GM23338 (cell line): ENCODE measurements around the gene COMMD8. TPM values are rescaled to one million over a fixed set of nuclear protein-coding genes. Genes with fewer than 3 reads are reported as not detected.

Experiments used
- ATAC-seq: fragments of 200-7000 bp; cut with Tn5 transposase; 3 replicates; pipeline ENCODE4 v1.9.1; 2020
- DNase-seq: peaks from one replicate; pipeline ENCODE4 v3.0.0-alpha.2; 2015; ENCODE audit warnings: low spot score
- H2AFZ ChIP-seq: fragments of 200-600 bp; sonication (generic); 2 replicates; pipeline ENCODE4 v1.8.0; 2016; ENCODE audit warnings: antibody characterized with exemption, mild to moderate bottlenecking, moderate library complexity
- H3F3A ChIP-seq: fragments of 200-600 bp; sonication (generic); replicated peaks from 2 replicates; pipeline ENCODE4 v1.8.0; 2017; ENCODE audit warnings: antibody characterized with exemption, mixed run types, low read depth
- H3K27ac ChIP-seq: fragments of 200-600 bp; sonication (generic); 2 replicates; pipeline ENCODE4 v1.6.1; 2016; ENCODE audit warnings: low read depth
- H3K27me3 ChIP-seq: fragments of 200-600 bp; sonication (generic); 2 replicates; pipeline ENCODE4 v1.8.0; 2016; ENCODE audit warnings: mild to moderate bottlenecking, mixed run types, moderate library complexity; ENCODE audit not compliant: insufficient read depth
- H3K36me3 ChIP-seq: fragments of 200-600 bp; sonication (generic); 2 replicates; pipeline ENCODE4 v1.8.0; 2016; ENCODE audit warnings: mild to moderate bottlenecking; ENCODE audit not compliant: insufficient read depth
- H3K4me1 ChIP-seq: fragments of 200-600 bp; sonication (generic); 2 replicates; pipeline ENCODE4 v1.8.0; 2016; ENCODE audit warnings: mild to moderate bottlenecking, moderate library complexity; ENCODE audit not compliant: insufficient read depth
- H3K4me2 ChIP-seq: fragments of 200-600 bp; sonication (generic); 2 replicates; pipeline ENCODE4 v1.7.1; 2017; ENCODE audit warnings: mixed run types
- H3K4me3 ChIP-seq: fragments of 200-600 bp; sonication (generic); 2 replicates; pipeline ENCODE4 v1.6.1; 2016; ENCODE audit warnings: mixed run types
- H3K79me2 ChIP-seq: fragments of 200-600 bp; sonication (generic); replicated peaks from 2 replicates; pipeline ENCODE4 v1.8.0; 2017; ENCODE audit warnings: mild to moderate bottlenecking; ENCODE audit not compliant: insufficient read depth
- H3K9me2 ChIP-seq: fragments of 200-600 bp; sonication (generic); 2 replicates; pipeline ENCODE4 v1.8.0; 2017; ENCODE audit not compliant: insufficient read depth
- H4K20me1 ChIP-seq: fragments of 200-600 bp; sonication (generic); replicated peaks from 2 replicates; pipeline ENCODE4 v1.8.0; 2017; ENCODE audit warnings: mild to moderate bottlenecking; ENCODE audit not compliant: insufficient read depth
- H3K27ac Mint-ChIP-seq: 2 replicates; pipeline ENCODE4 v1.8.0; 2020; ENCODE audit warnings: inconsistent platforms, mild to moderate bottlenecking, moderate library complexity, mixed read lengths
- H3K27me3 Mint-ChIP-seq: 3 replicates; pipeline ENCODE4 v1.8.0; 2022; ENCODE audit warnings: low read depth, mild to moderate bottlenecking, moderate library complexity, mixed read lengths, inconsistent platforms; ENCODE audit not compliant: insufficient read depth, poor library complexity
- H3K36me3 Mint-ChIP-seq: 3 replicates; pipeline ENCODE4 v1.8.0; 2021; ENCODE audit warnings: low read depth, mild to moderate bottlenecking, inconsistent platforms, moderate library complexity, mixed read lengths
- H3K4me1 Mint-ChIP-seq: 3 replicates; pipeline ENCODE4 v1.8.0; 2020; ENCODE audit warnings: mild to moderate bottlenecking, inconsistent platforms, mixed read lengths
- H3K4me3 Mint-ChIP-seq: 3 replicates; pipeline ENCODE4 v1.8.0; 2021; ENCODE audit warnings: moderate library complexity, mild to moderate bottlenecking, inconsistent platforms, mixed read lengths
- H3K9me3 Mint-ChIP-seq: 3 replicates; pipeline ENCODE4 v1.8.0; 2020; ENCODE audit warnings: moderate library complexity, mild to moderate bottlenecking, inconsistent platforms, mixed read lengths
- CREB1 ChIP-seq: fragments of 250-450 bp; sonication (Bioruptor Pico); IDR thresholded peaks from 2 replicates; pipeline ENCODE4 v1.5.0; 2020; ENCODE audit warnings: low read depth, mild to moderate bottlenecking, moderate library complexity
- CTCF ChIP-seq, 2 experiments: fragments of 200-600 bp in 1 of 2; sonication (generic) in 1 of 2; conservative IDR thresholded peaks; 2 replicates each; pipeline versions ENCODE4 v1.5.1 to v1.6.1; 2016 to 2017; ENCODE audit warnings: antibody characterized with exemption in 2 of 2, low read depth in 2 of 2, mild to moderate bottlenecking in 2 of 2, moderate library complexity in 1 of 2
- ETS1 ChIP-seq: IDR thresholded peaks from 2 replicates; pipeline ENCODE4 v1.6.1; 2016; ENCODE audit warnings: antibody characterized with exemption
- EZH2 ChIP-seq: fragments of 200-600 bp; sonication (generic); IDR thresholded peaks from one replicate; pipeline ENCODE4 v1.8.0; 2017; ENCODE audit warnings: antibody characterized with exemption, mild to moderate bottlenecking, low read depth; ENCODE audit not compliant: unreplicated experiment
- EZH2phosphoT487 ChIP-seq: fragments of 200-600 bp; sonication (generic); IDR thresholded peaks from one replicate; pipeline ENCODE4 v1.8.1; 2018; ENCODE audit warnings: antibody characterized with exemption; ENCODE audit not compliant: unreplicated experiment
- JUNB ChIP-seq: IDR thresholded peaks from one replicate; pipeline ENCODE4 v1.6.1; 2016; ENCODE audit warnings: antibody characterized with exemption; ENCODE audit not compliant: unreplicated experiment
- NANOG ChIP-seq: IDR thresholded peaks from 2 replicates; pipeline ENCODE4 v1.6.1; 2016; ENCODE audit warnings: antibody characterized with exemption, borderline replicate concordance
- POLR2AphosphoS5 ChIP-seq: IDR thresholded peaks from 2 replicates; pipeline ENCODE4 v1.6.1; 2016; ENCODE audit warnings: antibody characterized with exemption, low read depth
- REST ChIP-seq: IDR thresholded peaks from one replicate; pipeline ENCODE4 v1.6.1; 2018; ENCODE audit warnings: antibody characterized with exemption; ENCODE audit not compliant: unreplicated experiment
- STAT1 ChIP-seq: IDR thresholded peaks from one replicate; pipeline ENCODE4 v1.6.1; 2016; ENCODE audit warnings: antibody characterized with exemption; ENCODE audit not compliant: unreplicated experiment
- ZNF114 ChIP-seq: fragments of 250-450 bp; sonication (Bioruptor Pico); IDR thresholded peaks from 2 replicates; pipeline ENCODE4 v1.5.0; 2020; ENCODE audit warnings: mild to moderate bottlenecking, moderate library complexity
- ZNF331 ChIP-seq: fragments of 250-450 bp; sonication (Bioruptor Pico); IDR thresholded peaks from 2 replicates; pipeline ENCODE4 v1.5.0; 2020; ENCODE audit warnings: low read depth, mild to moderate bottlenecking, moderate library complexity
- polyA plus RNA-seq: library from polyadenylated mRNA; unstranded; fragments of >200 nt; fragmentation: Nextera tagmentation; extraction: Ambion mirVana; gene quantifications from 2 replicates; pipeline ENCODE4 v1.2.1, GENCODE V29; 2016
- total RNA-seq: library from RNA; depleted of rRNA; stranded (reverse); fragments of >200 nt; shearing (Covaris generic); gene quantifications from 2 replicates; pipeline ENCODE4 v1.2.3, GENCODE V29; 2014

COMMD8 gene
- total and polyA plus RNA-seq, 2 experiments from 2014 or later = 8.4 to 20.6 TPM

- ATAC-seq (no peak), DNase-seq (no peak)
- H3K4me1 ChIP-seq = no peaks in the 10 kb centered on the region
- H3K79me2 ChIP-seq = no peaks in the 10 kb centered on the region
- Mint-ChIP-seq H3K27me3 (no peaks in the 10 kb centered on the region), H3K4me3 (no peak overlapping the region), H3K4me1 (peaks cover 6% of the 10 kb centered on the region), H3K36me3 (no peaks in the 10 kb centered on the region), H3K9me3 (no peaks in the 10 kb centered on the region), H3K27ac (no peak overlapping the region)
- no peaks in the 10 kb centered on the region for H3K27me3 ChIP-seq
- no peaks in the 10 kb centered on the region for H3F3A ChIP-seq
- H4K20me1 ChIP-seq = no peaks in the 10 kb centered on the region
- no peaks in the 10 kb centered on the region for H3K36me3 ChIP-seq
- H3K4me2 ChIP-seq = no peak overlapping the region
- no peak overlapping the region for H3K4me3 ChIP-seq
- TF ChIP-seq EZH2phosphoT487 (no peak), ZNF331 (CRISPR knock-in tag) (no peak), CTCF (conservative IDR thresholded peaks at IDR 0.05; ENCODE audit: low read depth in 2 of 2) (no peak)
- H3K9me2 ChIP-seq = no peaks in the 10 kb centered on the region; the same call in 1 of the 2 replicates
- no peak overlapping the region for H3K27ac ChIP-seq
- no peak overlapping the region for H2AFZ ChIP-seq
These were observed 6.4 kb upstream of the COMMD8 start for GRCh38 chr4:47469951-47470350.

GRCh38 chr4:47468706-47469365, 5.3 kb upstream of the COMMD8 start:
- ATAC-seq = no peak
- H3K4me2 ChIP-seq = no peak overlapping the region
- H3K27ac Mint-ChIP-seq = no peak overlapping the region

GRCh38 chr4:47466056-47466785, 2.7 kb upstream of the COMMD8 start:
- H3K4me3 ChIP-seq = no peak overlapping the region
- H3K36me3 Mint-ChIP-seq = no peaks in the 10 kb centered on the region
- H3K9me2 ChIP-seq = no peaks in the 10 kb centered on the region
- no peak overlapping the region for H3K27ac ChIP-seq
- no peak overlapping the region for H3K27ac Mint-ChIP-seq
- no peaks in the 10 kb centered on the region for H3K27me3 ChIP-seq
- H3K4me3 Mint-ChIP-seq = no peak overlapping the region
- DNase-seq (no peak), ATAC-seq (no peak)
- H3K4me2 ChIP-seq = no peak overlapping the region
- H3K27me3 Mint-ChIP-seq = peaks cover 6% of the 10 kb centered on the region
- H3K36me3 ChIP-seq = no peaks in the 10 kb centered on the region
- H3K9me3 Mint-ChIP-seq = no peaks in the 10 kb centered on the region
- H2AFZ ChIP-seq = no peak overlapping the region
- H3K79me2 ChIP-seq = no peaks in the 10 kb centered on the region
- peaks cover 14% of the 10 kb centered on the region for H3K4me1 Mint-ChIP-seq
- no peaks in the 10 kb centered on the region for H3F3A ChIP-seq
- no peaks in the 10 kb centered on the region; the same call in 1 of the 2 replicates for H3K4me1 ChIP-seq
- no peaks in the 10 kb centered on the region for H4K20me1 ChIP-seq
- TF ChIP-seq POLR2AphosphoS5 (no peak), ETS1 (no peak), ZNF331 (CRISPR knock-in tag) (no peak), NANOG (no peak), EZH2phosphoT487 (no peak), CREB1 (no peak), EZH2 (no peak), REST (no peak), JUNB (no peak), STAT1 (no peak), ZNF114 (CRISPR knock-in tag) (no peak)

More at GRCh38 chr4:47468706-47469365, 5.3 kb upstream of the COMMD8 start:
- Histone ChIP-seq H3K79me2 (no peaks in the 10 kb centered on the region), H3K27me3 (no peaks in the 10 kb centered on the region), H3K9me2 (no peaks in the 10 kb centered on the region), H3K4me1 (no peaks in the 10 kb centered on the region), H3F3A (no peaks in the 10 kb centered on the region), H4K20me1 (no peaks in the 10 kb centered on the region), H3K27ac (no peak overlapping the region), H3K4me3 (no peak overlapping the region), H3K36me3 (no peaks in the 10 kb centered on the region), H2AFZ (no peak overlapping the region)
- H3K4me3 Mint-ChIP-seq = no peak overlapping the region
- peaks cover 7% of the 10 kb centered on the region for H3K4me1 Mint-ChIP-seq
- no peaks in the 10 kb centered on the region for H3K36me3 Mint-ChIP-seq
- TF ChIP-seq EZH2phosphoT487 = no peak
- no peaks in the 10 kb centered on the region for H3K27me3 Mint-ChIP-seq
- no peaks in the 10 kb centered on the region for H3K9me3 Mint-ChIP-seq
- DNase-seq = no peak
